Mesendoderm (in vitro differentiated cells): ENCODE measurements around the gene CEBPG.

Experiments used
- DNase-seq: peaks from one replicate; pipeline ENCODE4 v3.0.0; 2013
- H2AK5ac ChIP-seq: 2 replicates; pipeline ENCODE4 v1.6.1; 2013; ENCODE audit warnings: low read length, inconsistent platforms
- H2BK120ac ChIP-seq: 2 replicates; pipeline ENCODE4 v1.6.1; 2013; ENCODE audit warnings: low read depth, mild to moderate bottlenecking, low read length, moderate library complexity, mixed read lengths
- H2BK15ac ChIP-seq: replicated peaks from 2 replicates; pipeline ENCODE4 v1.6.1; 2013; ENCODE audit warnings: low read depth, mild to moderate bottlenecking, moderate library complexity
- H2BK5ac ChIP-seq: 2 replicates; pipeline ENCODE4 v1.6.1; 2013; ENCODE audit warnings: low read length, inconsistent platforms
- H3K18ac ChIP-seq: 2 replicates; pipeline ENCODE4 v1.6.1; 2013; ENCODE audit warnings: mild to moderate bottlenecking, low read length, mixed read lengths
- H3K23ac ChIP-seq: one replicate; pipeline ENCODE4 v1.6.1; 2013; ENCODE audit warnings: low read length
- H3K27ac ChIP-seq: 2 replicates; pipeline ENCODE4 v1.5.1; 2013; ENCODE audit warnings: low read depth, mild to moderate bottlenecking, inconsistent platforms, low read length, moderate library complexity
- H3K27me3 ChIP-seq: 2 replicates; pipeline ENCODE4 v1.6.1; 2013; ENCODE audit warnings: low read length, control low read depth, mild to moderate bottlenecking, inconsistent platforms; ENCODE audit not compliant: insufficient read depth, poor library complexity
- H3K36me3 ChIP-seq: 2 replicates; pipeline ENCODE4 v1.6.1; 2013; ENCODE audit warnings: low read length, inconsistent platforms; ENCODE audit not compliant: control insufficient read depth, insufficient read depth
- H3K4ac ChIP-seq: one replicate; pipeline ENCODE4 v1.6.1; 2013; ENCODE audit warnings: low read depth, mild to moderate bottlenecking, low read length, moderate library complexity
- H3K4me1 ChIP-seq: 2 replicates; pipeline ENCODE4 v1.6.1; 2013; ENCODE audit warnings: low read depth, low read length, inconsistent platforms; ENCODE audit not compliant: control insufficient read depth
- H3K4me2 ChIP-seq: 2 replicates; pipeline ENCODE4 v1.6.1; 2013; ENCODE audit warnings: low read length
- H3K4me3 ChIP-seq: 2 replicates; pipeline ENCODE4 v1.5.1; 2013; ENCODE audit warnings: mild to moderate bottlenecking, low read length
- H3K56ac ChIP-seq: one replicate; pipeline ENCODE4 v1.6.1; 2013; ENCODE audit warnings: low read length
- H3K79me1 ChIP-seq: 2 replicates; pipeline ENCODE4 v1.6.1; 2013; ENCODE audit warnings: low read length, inconsistent platforms
- H3K79me2 ChIP-seq: 2 replicates; pipeline ENCODE4 v1.6.1; 2013; ENCODE audit warnings: mild to moderate bottlenecking, low read length; ENCODE audit not compliant: control insufficient read depth, insufficient read depth
- H3K9ac ChIP-seq: 2 replicates; pipeline ENCODE4 v1.6.1; 2013; ENCODE audit warnings: low read length, inconsistent platforms
- H4K5ac ChIP-seq: one replicate; pipeline ENCODE4 v1.6.1; 2013; ENCODE audit warnings: low read length
- H4K8ac ChIP-seq: one replicate; pipeline ENCODE4 v1.6.1; 2013; ENCODE audit warnings: low read depth, mild to moderate bottlenecking, control low read depth, low read length, moderate library complexity
- WGBS: extraction: QIAGEN DNeasy Blood & Tissue Kit; methylation state at CpG from one replicate; pipeline ENCODE4 v1.1.7; 2013; ENCODE audit warnings: low lambda C conversion rate, missing lambda C conversion rate; ENCODE audit not compliant: insufficient coverage; ENCODE audit errors: extremely low coverage; 5-methylcytosine and 5-hydroxymethylcytosine counted together

CEBPG gene

DNA sequence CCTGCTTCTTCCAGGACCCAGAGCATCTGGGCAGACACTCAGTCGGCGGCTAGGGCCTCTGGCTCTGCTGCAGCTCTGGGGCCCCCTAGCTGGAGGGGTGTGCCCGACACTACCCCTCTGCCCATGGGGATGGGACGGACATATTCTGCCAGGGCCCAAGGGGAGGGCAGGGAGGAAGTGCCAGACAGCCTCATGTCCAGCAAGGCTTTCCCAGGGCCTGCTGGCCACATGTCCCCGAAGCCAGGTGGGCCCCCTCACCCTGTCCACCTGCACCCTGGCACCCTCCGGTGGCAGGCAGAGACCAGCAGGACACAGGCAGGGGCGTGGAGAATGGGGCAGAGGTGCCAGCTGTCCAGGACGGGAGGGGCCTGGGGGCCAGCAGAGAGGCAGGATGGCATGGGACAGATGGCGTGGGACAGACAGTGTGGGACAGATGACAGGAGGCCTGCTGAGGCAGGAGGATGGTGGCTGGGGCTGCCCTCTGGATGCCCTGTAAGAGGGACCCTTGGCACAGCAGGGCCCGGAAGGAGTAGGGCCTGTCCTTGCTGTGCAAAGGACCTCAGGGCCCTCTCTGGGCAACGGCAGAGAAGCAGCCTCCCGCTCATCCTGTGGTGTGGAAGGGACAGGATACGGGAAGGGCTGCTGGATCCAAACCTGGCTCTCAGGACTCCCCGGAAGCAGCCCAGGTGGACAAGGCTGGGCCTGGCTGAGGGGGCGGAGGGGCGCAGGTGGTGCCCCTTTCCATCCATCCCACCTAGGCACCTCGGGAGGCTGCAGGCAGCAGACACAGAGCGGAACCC is 29.1 kb downstream of the CEBPG start:
- H3K4me2 ChIP-seq = no peak overlapping the region
- H3K27ac ChIP-seq = no peak overlapping the region
- H3K27me3 ChIP-seq = no peaks in the 10 kb centered on the region
- no peak overlapping the region for H3K23ac ChIP-seq
- no peak overlapping the region for H2BK5ac ChIP-seq
- H3K4me1 ChIP-seq = peaks cover 2% of the 10 kb centered on the region
- H3K36me3 ChIP-seq = no peaks in the 10 kb centered on the region
- no peak overlapping the region for H4K5ac ChIP-seq
- H3K4ac ChIP-seq = no peak overlapping the region
- H4K8ac ChIP-seq = no peak overlapping the region
- H2BK120ac ChIP-seq = no peak overlapping the region
- no peak overlapping the region for H3K18ac ChIP-seq
- no peak overlapping the region for H3K4me3 ChIP-seq
- no peak overlapping the region for H3K56ac ChIP-seq
- no peaks in the 10 kb centered on the region for H3K79me2 ChIP-seq
- H3K9ac ChIP-seq = no peak overlapping the region
- H2AK5ac ChIP-seq = no peak overlapping the region
- DNase-seq = no peak
- no peaks in the 10 kb centered on the region for H3K79me1 ChIP-seq
- no peak overlapping the region for H2BK15ac ChIP-seq
- WGBS = no CpG with 5 or more reads among the region's 18 CpGs

DNA sequence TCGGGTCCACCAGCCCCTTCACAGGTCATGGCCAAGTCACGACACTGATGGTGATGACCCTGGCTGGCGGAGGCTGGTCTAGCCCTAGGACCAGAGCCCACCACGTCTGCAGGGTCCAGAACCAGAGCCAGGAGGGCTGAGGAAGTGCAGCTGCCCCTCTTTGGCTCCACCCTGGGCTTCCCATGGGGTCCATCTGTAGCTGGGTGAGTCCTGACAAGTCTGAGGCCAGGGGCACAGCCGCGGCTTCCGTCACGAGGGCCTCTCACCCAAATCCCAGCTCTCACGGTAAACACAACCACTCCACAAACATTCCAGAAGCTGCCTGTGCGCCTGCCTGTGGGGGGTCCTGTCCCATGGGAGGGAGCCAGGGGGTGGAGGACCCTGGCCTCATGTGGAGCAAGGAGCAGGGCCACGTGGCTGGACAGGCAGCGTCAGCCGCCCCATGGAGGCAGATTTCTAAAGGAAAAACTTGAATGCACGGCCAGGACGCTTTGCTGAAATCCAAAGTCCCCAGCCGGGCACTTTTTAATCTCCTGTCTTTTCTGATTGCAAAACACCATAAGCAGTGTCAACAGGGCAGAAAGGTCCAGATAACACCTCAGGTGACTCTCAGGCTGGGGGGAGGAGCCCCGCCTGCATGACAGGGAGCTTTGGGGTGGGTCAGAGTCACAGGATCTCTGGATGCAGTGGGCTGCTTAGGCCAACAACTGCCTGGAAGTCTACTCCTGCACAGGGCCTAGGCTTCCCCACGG is 29.9 kb downstream of the CEBPG start:
- Histone ChIP-seq H2BK5ac (no peak overlapping the region), H3K56ac (no peak overlapping the region), H2AK5ac (no peak overlapping the region), H3K9ac (no peak overlapping the region), H3K27ac (no peak overlapping the region), H4K8ac (no peak overlapping the region), H3K4me1 (peaks cover 2% of the 10 kb centered on the region), H3K36me3 (no peaks in the 10 kb centered on the region), H2BK120ac (no peak overlapping the region), H3K4ac (no peak overlapping the region), H3K4me3 (no peak overlapping the region), H3K79me1 (no peaks in the 10 kb centered on the region), H3K18ac (no peak overlapping the region), H4K5ac (no peak overlapping the region), H3K4me2 (no peak overlapping the region), H2BK15ac (no peak overlapping the region), H3K27me3 (no peaks in the 10 kb centered on the region), H3K23ac (no peak overlapping the region), H3K79me2 (no peaks in the 10 kb centered on the region)
- WGBS = no CpG with 5 or more reads among the region's 18 CpGs
- DNase-seq = no peak

DNA sequence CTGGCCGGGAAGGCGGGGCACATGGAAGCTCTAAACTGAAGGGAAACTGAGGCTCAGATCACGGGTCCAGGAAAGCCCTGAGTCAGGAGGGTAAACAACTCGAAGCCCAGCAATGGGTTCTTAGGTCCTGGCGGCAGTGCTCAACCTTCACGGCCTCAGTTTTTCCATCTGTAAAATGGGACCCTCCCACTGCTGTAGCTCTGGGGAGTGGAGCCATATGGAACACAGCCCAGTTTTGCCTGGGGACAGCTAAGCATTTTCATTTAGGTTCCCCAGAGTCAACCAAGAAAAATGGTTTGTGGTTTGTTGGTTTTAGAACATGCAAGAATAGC is 30.4 kb downstream of the CEBPG start:
- no peak overlapping the region for H2BK5ac ChIP-seq
- no peak for DNase-seq
- no peak overlapping the region for H3K4ac ChIP-seq
- no peak overlapping the region for H3K9ac ChIP-seq
- H3K79me1 ChIP-seq = no peaks in the 10 kb centered on the region
- no peak overlapping the region for H3K56ac ChIP-seq
- H4K8ac ChIP-seq = no peak overlapping the region
- H2BK15ac ChIP-seq = no peak overlapping the region
- H2BK120ac ChIP-seq = no peak overlapping the region
- WGBS = no CpG with 5 or more reads among the region's 6 CpGs
- no peaks in the 10 kb centered on the region for H3K79me2 ChIP-seq
- no peak overlapping the region for H3K18ac ChIP-seq
- H2AK5ac ChIP-seq = no peak overlapping the region
- no peaks in the 10 kb centered on the region for H3K36me3 ChIP-seq
- no peak overlapping the region for H4K5ac ChIP-seq
- no peak overlapping the region for H3K4me2 ChIP-seq
- no peak overlapping the region for H3K27ac ChIP-seq
- H3K27me3 ChIP-seq = no peaks in the 10 kb centered on the region
- H3K4me1 ChIP-seq = peaks cover 2% of the 10 kb centered on the region
- no peak overlapping the region for H3K4me3 ChIP-seq
- no peak overlapping the region for H3K23ac ChIP-seq

DNA sequence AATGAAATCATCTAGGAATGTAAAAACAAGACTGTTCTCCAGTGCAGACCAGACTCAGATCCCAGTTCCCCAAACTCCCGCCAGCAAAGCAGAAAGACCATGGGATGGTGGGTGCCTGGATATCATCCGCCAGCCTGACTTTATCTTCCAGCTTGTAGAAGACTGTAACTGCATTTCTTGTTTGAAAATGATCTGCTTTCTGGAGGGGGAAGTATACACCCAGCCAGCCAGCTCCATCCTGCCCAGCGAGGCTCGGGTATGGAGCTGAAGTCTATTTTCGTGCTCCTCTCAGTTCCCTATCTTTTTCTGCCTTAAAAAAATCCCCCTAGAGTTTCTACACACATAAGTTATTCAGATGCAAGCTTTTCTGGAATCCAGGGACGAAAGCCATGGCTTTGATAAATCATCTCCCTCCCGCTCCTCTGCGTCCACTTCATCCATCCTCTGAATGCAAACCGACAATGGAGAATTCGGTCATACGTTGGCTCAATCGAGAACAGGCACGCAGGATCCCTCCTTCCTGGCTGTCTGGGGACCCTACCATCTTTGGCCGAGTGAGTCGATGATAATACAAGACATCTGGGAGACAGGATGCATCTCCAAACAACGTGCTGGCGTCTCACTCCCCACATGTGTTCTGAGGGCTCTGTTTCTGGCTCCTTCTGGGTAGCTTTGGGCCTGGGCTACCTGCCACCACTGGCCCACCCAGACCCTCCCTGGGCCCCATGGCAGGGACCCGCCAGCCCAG is 31.2 kb downstream of the CEBPG start:
- Histone ChIP-seq H3K18ac (no peak overlapping the region), H3K9ac (no peak overlapping the region), H3K4ac (no peak overlapping the region), H3K4me1 (peaks cover 2% of the 10 kb centered on the region), H4K8ac (no peak overlapping the region), H3K27ac (no peak overlapping the region), H3K23ac (no peak overlapping the region), H4K5ac (no peak overlapping the region), H3K4me3 (no peak overlapping the region), H2BK5ac (no peak overlapping the region), H2BK120ac (no peak overlapping the region), H3K79me2 (no peaks in the 10 kb centered on the region), H3K27me3 (no peaks in the 10 kb centered on the region), H3K4me2 (no peak overlapping the region), H2AK5ac (no peak overlapping the region), H2BK15ac (no peak overlapping the region), H3K79me1 (no peaks in the 10 kb centered on the region), H3K36me3 (no peaks in the 10 kb centered on the region), H3K56ac (no peak overlapping the region)
- no CpG with 5 or more reads among the region's 18 CpGs for WGBS
- no peak for DNase-seq

DNA sequence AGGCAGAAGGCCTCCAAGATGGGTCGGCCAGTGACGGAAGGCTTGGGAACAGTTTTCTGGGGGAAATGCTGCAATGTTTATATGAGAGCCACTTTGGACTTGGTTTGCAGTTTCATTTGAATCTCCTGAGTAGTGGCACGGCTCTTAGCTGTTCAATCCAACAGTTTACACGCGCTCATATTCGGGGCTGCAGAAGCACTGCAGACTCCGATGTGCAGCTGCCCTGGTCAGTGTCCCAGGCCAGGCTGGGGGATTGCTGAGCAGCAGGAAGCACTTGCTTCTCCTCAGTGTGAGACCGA is 31.7 kb downstream of the CEBPG start:
- no peak overlapping the region for H2AK5ac ChIP-seq
- no peak overlapping the region for H3K9ac ChIP-seq
- DNase-seq = no peak
- no peaks in the 10 kb centered on the region for H3K79me2 ChIP-seq
- no peaks in the 10 kb centered on the region for H3K27me3 ChIP-seq
- no peak overlapping the region for H3K4me3 ChIP-seq
- peaks cover 2% of the 10 kb centered on the region for H3K4me1 ChIP-seq
- no peaks in the 10 kb centered on the region for H3K36me3 ChIP-seq
- no peak overlapping the region for H3K18ac ChIP-seq
- no peak overlapping the region for H3K23ac ChIP-seq
- no peak overlapping the region for H2BK5ac ChIP-seq
- H3K4ac ChIP-seq = no peak overlapping the region
- no peak overlapping the region for H3K4me2 ChIP-seq
- no peaks in the 10 kb centered on the region for H3K79me1 ChIP-seq
- no peak overlapping the region for H4K8ac ChIP-seq
- no peak overlapping the region for H2BK15ac ChIP-seq
- no peak overlapping the region for H2BK120ac ChIP-seq
- no peak overlapping the region for H3K27ac ChIP-seq
- no peak overlapping the region for H3K56ac ChIP-seq
- no peak overlapping the region for H4K5ac ChIP-seq
- no CpG with 5 or more reads among the region's 8 CpGs for WGBS
